NCI-H2196 treated with DMSO at 0.1 percent for 48 hours (cell line): ENCODE data around the gene ADM.
"Not testable (repeated sequence)": the region's sequence is repeated elsewhere in the genome, so short reads cannot be mapped to it uniquely, and the experiment has no call there.

Experiments
- DNase-seq: peaks from one replicate; lab custom pipeline; 2025; ENCODE audit not compliant: unreplicated experiment; lab: John Stamatoyannopoulos, UW

ADM gene, protein sequence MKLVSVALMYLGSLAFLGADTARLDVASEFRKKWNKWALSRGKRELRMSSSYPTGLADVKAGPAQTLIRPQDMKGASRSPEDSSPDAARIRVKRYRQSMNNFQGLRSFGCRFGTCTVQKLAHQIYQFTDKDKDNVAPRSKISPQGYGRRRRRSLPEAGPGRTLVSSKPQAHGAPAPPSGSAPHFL

DNA sequence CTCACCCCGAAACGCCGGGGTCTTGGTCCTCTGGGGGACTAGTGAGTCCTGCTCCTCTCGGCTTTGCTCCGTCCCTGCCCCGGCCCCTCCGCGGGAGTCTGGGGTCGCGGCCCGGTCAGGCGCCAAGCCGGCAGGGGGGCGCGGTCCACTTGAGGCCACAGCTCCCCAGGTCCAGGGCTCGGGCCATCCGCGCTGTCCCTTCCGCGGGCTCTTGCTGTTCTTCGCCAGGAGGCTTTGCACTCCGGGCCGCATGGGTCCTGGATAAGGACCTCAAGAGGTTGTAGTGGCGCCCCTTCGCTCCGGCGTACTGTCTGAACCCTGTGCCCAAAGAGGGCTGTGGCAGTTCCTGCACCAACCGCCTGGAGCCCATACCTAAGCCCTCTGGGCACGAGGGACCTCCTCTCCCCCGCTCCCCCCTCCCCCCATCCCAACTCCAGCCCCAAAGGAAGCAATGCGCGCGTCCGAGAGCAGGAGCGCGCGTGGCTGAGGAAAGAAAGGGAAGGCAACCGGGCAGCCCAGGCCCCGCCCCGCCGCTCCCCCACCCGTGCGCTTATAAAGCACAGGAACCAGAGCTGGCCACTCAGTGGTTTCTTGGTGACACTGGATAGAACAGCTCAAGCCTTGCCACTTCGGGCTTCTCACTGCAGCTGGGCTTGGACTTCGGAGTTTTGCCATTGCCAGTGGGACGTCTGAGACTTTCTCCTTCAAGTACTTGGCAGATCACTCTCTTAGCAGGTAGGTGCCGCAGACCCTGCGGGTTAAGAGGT is at the start of gene ADM:
ADM (plus strand) TSS at position 579 of the 767 bp plus-strand sequence. CDS start 628 bp downstream, outside the sequence.
- peak; percentile 56 for DNase-seq

GRCh38 chr11:10255388-10256125 is 49.3 kb upstream of the ADM start:
- no peak for DNase-seq

DNA sequence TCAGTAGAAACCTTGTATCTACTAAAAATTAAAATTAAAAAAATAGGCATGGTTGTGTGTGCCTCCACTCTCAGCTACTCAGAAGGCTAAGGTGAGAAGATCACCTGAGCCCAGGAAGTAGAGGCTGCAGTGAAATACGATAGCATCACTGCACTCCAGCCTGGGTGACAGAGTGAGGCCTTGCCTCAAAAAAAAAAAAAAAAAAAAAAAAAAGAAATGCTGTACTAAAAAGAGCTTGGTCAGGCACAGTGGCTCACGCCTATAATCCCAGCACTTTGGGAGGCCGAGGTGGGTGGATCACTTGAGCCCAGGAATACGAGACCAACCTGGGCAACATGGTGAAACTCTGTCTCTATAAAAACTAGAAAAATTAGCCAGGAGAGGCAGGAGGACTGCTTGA is 47.4 kb upstream of the ADM start:
- no peak for DNase-seq

DNA sequence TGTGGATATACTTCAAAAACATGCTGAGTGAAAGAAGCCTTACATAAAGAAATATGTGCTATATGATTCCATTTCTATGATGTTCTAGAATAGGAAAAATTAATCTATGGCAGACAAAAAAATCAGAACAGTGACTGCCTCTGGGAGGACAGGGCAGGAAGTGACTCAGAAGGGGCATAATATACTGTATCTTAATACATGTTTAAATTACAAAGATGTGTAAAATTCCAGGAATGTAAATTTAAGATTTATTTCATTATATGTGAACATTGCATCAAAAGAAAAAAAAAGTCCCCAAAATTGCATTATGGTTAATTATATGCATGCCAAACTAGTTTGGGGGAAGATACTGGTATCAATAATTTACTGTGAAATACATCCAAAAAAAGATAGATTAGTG is 43.1 kb upstream of the ADM start:
- DNase-seq: no peak

GRCh38 chr11:10263929-10264328 is 40.9 kb upstream of the ADM start:
- no peak for DNase-seq

DNA sequence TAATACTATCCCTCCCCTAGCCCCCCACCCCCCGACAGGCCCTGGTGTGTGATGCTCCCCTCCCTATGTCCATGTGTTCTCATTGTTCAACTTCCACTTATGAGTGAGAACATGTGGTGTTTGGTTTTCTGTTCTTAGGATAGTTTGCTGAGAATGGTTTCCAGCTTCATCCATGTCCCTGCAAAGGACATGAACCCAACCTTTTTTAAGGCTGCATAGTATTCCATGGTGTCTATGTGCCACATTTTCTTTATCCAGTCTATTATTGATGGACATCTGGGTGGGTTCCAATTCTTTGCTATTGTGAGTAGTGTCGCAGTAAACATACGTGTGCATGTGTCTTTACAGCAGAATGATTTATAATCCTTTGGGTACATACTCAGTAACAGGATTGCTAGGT is 40.2 kb upstream of the ADM start:
- not testable (repeated sequence) for DNase-seq

- no peak for DNase-seq
Observed at GRCh38 chr11:10265936-10266335, 38.9 kb upstream of the ADM start.

DNA sequence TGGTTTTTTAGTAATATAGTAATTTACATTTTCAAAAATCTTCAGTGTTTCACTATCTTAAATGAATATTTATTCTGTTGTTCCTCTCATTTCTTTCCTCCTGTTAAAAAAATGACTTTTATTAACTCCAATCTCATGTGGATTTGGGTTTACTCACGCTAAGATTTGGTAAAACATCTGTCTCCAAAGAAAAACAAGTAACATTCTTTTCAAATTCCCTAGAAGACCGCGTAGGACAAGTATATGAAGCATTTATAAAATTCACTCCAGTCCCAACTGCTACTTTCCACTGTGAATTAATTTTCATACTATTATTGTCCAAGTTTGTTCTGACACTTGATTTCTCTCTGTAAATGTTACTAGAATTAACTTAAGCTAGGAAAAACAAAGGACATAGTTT is 37.1 kb upstream of the ADM start:
- no peak for DNase-seq

GRCh38 chr11:10268746-10269488 is 36.0 kb upstream of the ADM start:
- DNase-seq: no peak

GRCh38 chr11:10272132-10272531 is 32.7 kb upstream of the ADM start:
- DNase-seq: no peak

GRCh38 chr11:10273738-10274137 is 31.1 kb upstream of the ADM start:
- no peak for DNase-seq

DNA sequence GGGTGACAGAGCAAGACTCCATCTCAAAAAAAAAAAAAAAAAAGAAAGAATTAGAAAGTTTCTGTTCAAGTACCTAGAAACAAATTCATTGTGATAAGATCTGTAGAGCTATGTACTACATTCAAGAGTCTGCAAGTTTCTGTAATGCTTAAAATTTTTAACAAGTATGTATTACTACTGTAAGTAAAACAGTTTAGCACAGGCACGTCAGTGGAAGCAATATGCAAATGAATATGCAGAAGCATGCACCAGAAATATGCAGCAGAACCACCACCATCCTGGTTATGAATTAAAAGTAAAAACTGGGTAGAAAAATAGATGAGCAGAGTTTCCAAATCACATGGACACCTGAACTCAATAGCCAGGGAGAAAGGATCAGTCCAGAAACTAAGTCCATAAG is 30.1 kb upstream of the ADM start:
- DNase-seq: no peak

- DNase-seq: no peak
Observed at GRCh38 chr11:10275714-10276113, 29.2 kb upstream of the ADM start.

DNA sequence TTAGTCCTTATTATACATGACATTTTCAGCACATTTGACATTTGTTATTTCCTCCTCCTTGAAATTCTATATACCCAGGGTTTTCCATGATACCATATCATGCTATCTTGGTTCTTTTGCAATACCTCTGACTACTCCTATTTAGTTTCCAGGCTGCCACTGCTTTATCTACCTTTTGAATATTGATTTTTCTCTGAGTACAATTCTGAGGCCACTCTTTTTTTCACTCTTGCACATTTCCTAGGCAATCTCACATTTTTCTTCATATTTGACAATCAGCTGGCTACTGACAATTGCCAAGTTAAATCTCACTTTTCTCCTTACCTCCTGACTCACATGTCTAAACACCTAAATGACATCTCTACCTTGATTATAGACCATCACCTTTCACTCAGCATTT is 22.8 kb upstream of the ADM start:
- DNase-seq: no peak

DNA sequence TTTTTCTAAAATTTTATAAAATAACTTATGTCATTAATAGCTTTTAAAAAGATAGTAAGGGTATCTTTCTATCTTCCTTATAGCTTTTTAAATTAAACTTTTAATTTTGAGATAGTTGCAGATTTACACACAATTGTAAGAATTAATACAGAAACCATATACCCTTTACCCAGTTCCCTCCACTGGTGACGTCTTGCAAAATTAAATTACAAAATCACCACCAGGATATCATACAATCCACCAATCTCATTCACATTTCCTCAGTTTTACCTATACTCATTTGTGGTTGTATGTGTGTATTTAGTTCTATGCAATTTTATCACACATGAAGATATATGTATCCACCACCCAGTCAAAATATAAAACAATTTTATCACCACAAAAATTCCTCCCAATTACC is 20.9 kb upstream of the ADM start:
- DNase-seq: no peak

DNA sequence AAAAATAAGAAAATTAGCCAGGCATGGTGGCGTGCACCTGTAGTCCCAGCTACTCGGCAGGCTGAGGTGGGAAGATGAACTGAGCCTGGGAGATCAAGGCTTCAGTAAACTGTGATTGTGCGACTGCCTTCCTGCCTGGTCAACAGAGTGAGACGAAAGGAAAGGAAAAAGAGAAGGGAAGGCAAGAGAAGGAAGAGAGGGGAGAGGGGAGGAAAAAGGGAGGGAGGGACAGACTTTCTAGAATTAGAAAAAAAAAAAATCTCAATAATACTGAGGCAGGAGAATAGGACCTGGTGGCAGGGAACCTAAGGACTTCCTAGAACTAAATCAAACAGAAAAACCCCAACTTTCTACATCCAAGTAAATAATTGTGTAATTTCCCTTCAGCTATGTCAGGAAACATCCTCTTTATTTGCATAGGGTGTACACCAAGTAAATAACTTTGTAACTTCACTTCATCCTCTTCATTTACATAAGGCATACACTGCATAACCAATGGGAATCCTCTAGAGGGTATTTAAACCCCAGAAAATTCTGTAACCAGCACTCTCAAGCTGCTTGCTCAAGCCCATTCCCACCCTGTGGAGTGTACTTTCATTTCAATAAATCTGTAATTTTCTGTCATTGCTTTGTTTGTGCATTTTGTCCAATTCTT is 19.6 kb upstream of the ADM start:
- no peak for DNase-seq

DNA sequence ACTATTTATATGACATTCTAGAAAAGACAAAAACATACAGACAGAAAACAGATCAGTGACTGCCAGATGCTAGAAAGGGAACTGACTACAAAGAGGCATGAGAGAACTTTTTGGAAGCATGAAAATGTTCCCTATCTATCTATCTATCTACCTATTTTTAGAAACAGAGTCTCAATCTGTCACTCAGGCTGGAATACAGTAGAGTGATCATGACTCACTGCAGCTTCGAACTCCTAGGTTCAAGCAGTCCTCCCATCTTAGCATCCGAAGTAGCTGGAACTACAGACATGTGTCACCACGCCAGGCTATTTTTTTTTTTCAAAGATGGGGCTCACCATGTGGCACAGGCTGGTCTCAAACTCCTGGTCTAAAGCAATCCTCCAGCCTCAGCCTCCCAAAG is 17.7 kb upstream of the ADM start:
- no peak for DNase-seq

GRCh38 chr11:10287766-10288715 is 16.8 kb upstream of the ADM start:
- DNase-seq: no peak

GRCh38 chr11:10288881-10289764 is 15.8 kb upstream of the ADM start:
- DNase-seq: no peak
